HEK293 (cell line): ENCODE data around the gene DGUOK.

ENCODE experiments used
- CTCF ChIP-seq: fragments of 450-650 bp; formaldehyde crosslinking; IDR thresholded peaks from 2 replicates; pipeline ENCODE4 v1.5.1; 2016; ENCODE audit warnings: missing biosample characterization, missing genetic modification characterization
- PBX3 ChIP-seq: sonication (generic); formaldehyde crosslinking; IDR thresholded peaks from 2 replicates; pipeline ENCODE4 v1.8.1; 2022; ENCODE audit warnings: mild to moderate bottlenecking, moderate library complexity, missing genetic modification reagents
- SALL2 ChIP-seq: fragments of 450-650 bp; formaldehyde crosslinking; IDR thresholded peaks from 2 replicates; pipeline ENCODE4 v1.5.0; 2017; ENCODE audit warnings: missing biosample characterization, mild to moderate bottlenecking, missing genetic modification characterization, borderline replicate concordance

GRCh38 chr2:73989972-73990371 is 63.3 kb downstream of the DGUOK start:
- TF ChIP-seq CTCF (tag by site-specific recombination) (no peak), SALL2 (tag by site-specific recombination) (no peak), PBX3 (CRISPR knock-in tag) (no peak)
